Heart left ventricle (tissue), 16 donors: ENCODE results near the gene EFNB3. TPM values are rescaled to one million over a fixed set of nuclear protein-coding genes. Genes with fewer than 3 reads are reported as not detected.

Experiments used
- ATAC-seq, 4 donors: fragments of 200-7000 bp; cut with Tn5 transposase; one replicate each; pipeline ENCODE4 v1.9.1; 2020 to 2022; ENCODE audit warnings: moderate library complexity in 4 of 4, mild to moderate bottlenecking in 3 of 4, moderate number of reproducible peaks in 1 of 4
- DNase-seq, 5 donors: peaks; one replicate each; pipeline ENCODE4 v3.0.0-alpha.2; 2020
- H3K27ac ChIP-seq, 12 donors: fragments of 200-600 bp; sonication (generic) in 4 of 12; one replicate each; pipeline versions ENCODE4 v1.5.0 to v1.8.0; 2016 to 2022; ENCODE audit warnings: mild to moderate bottlenecking in 2 of 12
- H3K27me3 ChIP-seq, 9 donors: fragments of 200-600 bp; sonication (generic) in 2 of 9; one replicate each; pipeline versions ENCODE4 v1.5.1 to v1.8.0; 2016 to 2022; ENCODE audit warnings: mild to moderate bottlenecking in 3 of 9
- H3K36me3 ChIP-seq, 9 donors: fragments of 200-600 bp; sonication (generic) in 2 of 9; one replicate each; pipeline versions ENCODE4 v1.5.0 to v1.8.0; 2018 to 2022; ENCODE audit warnings: mild to moderate bottlenecking in 2 of 9
- H3K4me1 ChIP-seq, 12 donors: fragments of 200-600 bp; sonication (generic) in 4 of 12; one replicate each; pipeline versions ENCODE4 v1.5.0 to v1.8.0; 2016 to 2022; ENCODE audit warnings: mild to moderate bottlenecking in 3 of 12
- H3K4me3 ChIP-seq, 12 donors: fragments of 200-600 bp; sonication (generic) in 4 of 12; one replicate each; pipeline versions ENCODE4 v1.5.0 to v1.8.0; 2017 to 2022; ENCODE audit warnings: mild to moderate bottlenecking in 9 of 12, moderate library complexity in 4 of 12
- H3K9me3 ChIP-seq, 12 donors: fragments of 200-600 bp; sonication (generic) in 4 of 12; one replicate each; pipeline versions ENCODE4 v1.5.0 to v1.8.0; 2016 to 2022; ENCODE audit warnings: mild to moderate bottlenecking in 1 of 12
- POLR2A ChIP-seq, 2 donors: fragments of 450-650 bp; IDR thresholded peaks; one replicate each; pipeline ENCODE4 v1.6.1; 2017; ENCODE audit warnings: antibody characterized with exemption in 2 of 2, mild to moderate bottlenecking in 2 of 2, moderate library complexity in 2 of 2
- WGBS, 4 donors: extraction: QIAGEN DNeasy Blood & Tissue Kit in 2 of 4; methylation state at CpG; one replicate each; pipeline versions ENCODE4 v1.1.5 to v1.1.7; 2013 to 2018; 5-methylcytosine and 5-hydroxymethylcytosine counted together
- intact Hi-C, 10 donors: fragments of 100-400 bp; cut with DNase I; formaldehyde crosslinking; loops; one replicate each; pipeline versions ENCODE4 v1.11.1 to v1.14.2; 2022
- polyA plus RNA-seq, 2 donors: library from polyadenylated mRNA; stranded (reverse); fragments of 200-250 nt; gene quantifications; one replicate each; pipeline ENCODE4 v1.2.3, GENCODE V29; 2013
- total RNA-seq, 9 donors: library from RNA; depleted of rRNA in 2 of 9; stranded (reverse); fragments of >200 nt in 2 of 9; fragmentation: NEBNext Ultra II Directional in 3 of 9; extraction: Animal tissue kit (Norgen Biotek cat#: 25700) in 3 of 9; gene quantifications; one replicate each; pipeline versions ENCODE4 v1.1.0 to v1.2.4, GENCODE V29; 2016 to 2023
- TF ChIP-seq, protein P1 (sequence below), 12 donors: fragments of 200-600 bp; sonication (generic) in 4 of 12; IDR thresholded peaks; one replicate each; pipeline versions ENCODE4 v1.5.0 to v1.8.0; 2018 to 2022; ENCODE audit warnings: antibody characterized with exemption in 12 of 12, mild to moderate bottlenecking in 5 of 12
- donor health status: ischemic (EF 13 %, LVEDD 7.1; RV severe dilation, severe dysfunction).
- donor health status: healthy with polysubstance abuse.
- donor health status: DM: no; HTN: yes; CAD: no.
- donor health status: DM: no; HTN: no; CAD: no.
- donor health status: ischemic (EF 25% LVEDD 6.9; RV normal size, moderate dysfunction).
- donor health status: ischemic (EF 25% LVEDD 5.7; RV mildly dilated, moderate dysfunction).
- donor health status: healthy.
- donor health status: DM: yes; HTN: yes; CAD: no.
- donor health status: ischemic (EF 35%, LVEDD 5.7; RV mildly dilated, moderate dysfunction).
- donor health status: nonischemic (EF 11% LVEDD 7.7; RV severe dilation, severe dysfunction).
- donor health status: DM: yes; HTN: yes; CAD: no.
- donor health status: PGD.
- donor health status: ischemic (EF 29% LVEDD 5.4; RV normal size, mild dysfunction).
- donor health status: nonischemic (EF 23%, LVEDD 6.1; RV moderate dilation, normal function).

EFNB3 gene
- total and polyA plus RNA-seq, 11 donors = 0.10 to 4.6 (median 0.36) TPM

DNA sequence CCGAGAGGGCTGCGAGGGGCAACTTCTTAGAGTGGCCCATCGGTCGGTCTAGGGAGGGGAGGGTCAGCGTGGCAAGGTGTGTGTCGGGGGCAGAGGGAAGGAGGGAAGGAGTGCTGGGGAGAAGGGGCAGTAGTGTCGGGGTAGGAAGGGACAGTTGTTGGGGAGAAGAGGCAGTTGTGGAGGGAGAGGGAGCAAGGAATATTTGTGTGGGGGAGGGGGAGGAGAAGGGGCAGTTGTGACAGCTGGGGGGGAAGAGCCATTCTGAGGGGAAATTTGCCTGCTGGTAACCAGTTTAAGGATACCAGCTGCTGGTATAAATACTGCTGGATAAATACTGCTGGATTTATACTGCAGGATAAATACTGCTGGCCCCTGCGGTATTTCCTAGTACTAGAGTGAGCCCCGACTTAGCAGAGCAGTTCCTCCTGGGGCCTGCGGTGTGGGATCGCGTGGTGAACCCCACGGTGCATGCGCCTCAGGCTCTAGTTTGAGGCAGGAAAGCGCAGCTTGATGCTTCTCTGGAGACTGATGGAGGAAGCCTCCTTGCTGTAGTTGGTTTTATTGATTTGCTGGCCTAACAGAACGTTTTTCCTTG, 12.9 kb downstream of the EFNB3 start:
- intact Hi-C loops = loop anchor here in 1 of 10 donors (2.0 kb wide), 1 partner anchor 29 kb away; the partner anchor contains the start of gene WRAP53
- peaks cover 0 to 21% (median 8%) of the 10 kb centered on the region in 12 donors for H3K4me1 ChIP-seq
- no peak for DNase-seq
- peaks cover 0 to 50% (median 18%) of the 10 kb centered on the region in 9 donors for H3K27me3 ChIP-seq
- peak overlapping the region in 3 of 12 donors; percentile 56 to 69 (median 68) for H3K27ac ChIP-seq
- TF ChIP-seq POLR2A (IDR thresholded peaks at IDR 0.05) = no peak
- TF ChIP-seq, protein P1, sequence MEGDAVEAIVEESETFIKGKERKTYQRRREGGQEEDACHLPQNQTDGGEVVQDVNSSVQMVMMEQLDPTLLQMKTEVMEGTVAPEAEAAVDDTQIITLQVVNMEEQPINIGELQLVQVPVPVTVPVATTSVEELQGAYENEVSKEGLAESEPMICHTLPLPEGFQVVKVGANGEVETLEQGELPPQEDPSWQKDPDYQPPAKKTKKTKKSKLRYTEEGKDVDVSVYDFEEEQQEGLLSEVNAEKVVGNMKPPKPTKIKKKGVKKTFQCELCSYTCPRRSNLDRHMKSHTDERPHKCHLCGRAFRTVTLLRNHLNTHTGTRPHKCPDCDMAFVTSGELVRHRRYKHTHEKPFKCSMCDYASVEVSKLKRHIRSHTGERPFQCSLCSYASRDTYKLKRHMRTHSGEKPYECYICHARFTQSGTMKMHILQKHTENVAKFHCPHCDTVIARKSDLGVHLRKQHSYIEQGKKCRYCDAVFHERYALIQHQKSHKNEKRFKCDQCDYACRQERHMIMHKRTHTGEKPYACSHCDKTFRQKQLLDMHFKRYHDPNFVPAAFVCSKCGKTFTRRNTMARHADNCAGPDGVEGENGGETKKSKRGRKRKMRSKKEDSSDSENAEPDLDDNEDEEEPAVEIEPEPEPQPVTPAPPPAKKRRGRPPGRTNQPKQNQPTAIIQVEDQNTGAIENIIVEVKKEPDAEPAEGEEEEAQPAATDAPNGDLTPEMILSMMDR (IDR thresholded peaks at IDR 0.05) = no peak
- H3K9me3 ChIP-seq = no peaks in the 10 kb centered on the region
- no peak for ATAC-seq
- H3K4me3 ChIP-seq = peak overlapping the region; percentile 11 to 85 (median 59)
- WGBS, 4 donors = 9 to 17% (median 14%) methylated on average over 15 to 16 of the region's 16 CpGs
- H3K36me3 ChIP-seq = no peaks in the 10 kb centered on the region

DNA sequence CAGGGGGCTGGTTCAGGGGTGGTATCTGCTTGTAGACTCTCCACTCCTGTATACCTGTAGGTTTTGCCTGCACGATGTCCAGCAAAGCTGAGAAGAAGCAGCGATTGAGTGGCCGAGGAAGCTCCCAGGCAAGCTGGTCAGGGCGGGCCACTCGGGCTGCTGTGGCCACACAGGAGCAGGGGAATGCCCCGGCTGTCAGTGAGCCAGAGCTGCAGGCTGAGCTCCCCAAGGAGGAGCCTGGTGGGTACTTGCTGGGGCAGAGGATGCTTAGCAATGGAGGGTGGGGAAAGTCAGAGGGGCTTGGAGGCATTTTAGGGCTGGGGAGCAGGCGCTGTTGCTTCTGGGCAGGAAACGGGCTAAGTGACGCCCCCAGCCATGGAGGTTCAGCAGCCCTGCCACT, 14.7 kb downstream of the EFNB3 start:
- H3K27ac ChIP-seq = no peak overlapping the region
- intact Hi-C loops = no loop called here
- ATAC-seq (no peak), DNase-seq (no peak)
- H3K9me3 ChIP-seq = no peaks in the 10 kb centered on the region
- TF ChIP-seq, protein P1 (IDR thresholded peaks at IDR 0.05) = no peak
- no peak for TF ChIP-seq POLR2A (IDR thresholded peaks at IDR 0.05)
- H3K4me1 ChIP-seq = peaks cover 0 to 21% (median 8%) of the 10 kb centered on the region in 12 donors
- peaks cover 0 to 53% (median 13%) of the 10 kb centered on the region in 9 donors for H3K27me3 ChIP-seq
- H3K4me3 ChIP-seq = no peak overlapping the region
- 58 to 74% (median 72%) methylated on average over 8 to 9 of the region's 9 CpGs for WGBS, 4 donors
- no peaks in the 10 kb centered on the region for H3K36me3 ChIP-seq

DNA sequence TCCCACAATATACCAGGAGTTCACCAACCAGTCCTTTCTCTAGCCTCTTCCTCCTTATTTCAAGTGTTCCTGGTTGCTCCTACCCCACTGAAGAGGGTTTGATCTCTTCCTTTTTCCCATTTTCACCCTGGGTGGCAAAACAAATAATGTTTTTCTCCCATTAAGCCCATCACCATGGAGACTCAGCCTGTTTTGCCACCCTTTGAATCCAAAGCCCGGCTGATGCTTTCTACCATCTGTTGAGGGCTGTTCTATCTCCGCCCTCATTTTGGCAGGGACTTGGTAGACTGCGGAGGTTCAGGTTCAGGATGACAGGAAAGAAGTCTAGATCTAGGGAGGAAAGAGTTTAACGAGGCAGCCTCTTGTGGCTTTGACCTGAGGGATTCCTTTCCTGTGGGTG, 15.1 kb downstream of the EFNB3 start:
- TF ChIP-seq, protein P1 (IDR thresholded peaks at IDR 0.05) = no peak
- no peak for TF ChIP-seq POLR2A (IDR thresholded peaks at IDR 0.05)
- Histone ChIP-seq H3K4me3 (no peak overlapping the region), H3K27me3 (peaks cover 0 to 50% (median 13%) of the 10 kb centered on the region in 9 donors), H3K27ac (no peak overlapping the region), H3K36me3 (no peaks in the 10 kb centered on the region), H3K9me3 (no peaks in the 10 kb centered on the region), H3K4me1 (peaks cover 0 to 21% (median 8%) of the 10 kb centered on the region in 12 donors)
- DNase-seq (no peak), ATAC-seq (no peak)
- intact Hi-C loops = no loop called here
- WGBS, 4 donors = 50 to 59% (median 53%) methylated on average over 4 of the region's 4 CpGs

DNA sequence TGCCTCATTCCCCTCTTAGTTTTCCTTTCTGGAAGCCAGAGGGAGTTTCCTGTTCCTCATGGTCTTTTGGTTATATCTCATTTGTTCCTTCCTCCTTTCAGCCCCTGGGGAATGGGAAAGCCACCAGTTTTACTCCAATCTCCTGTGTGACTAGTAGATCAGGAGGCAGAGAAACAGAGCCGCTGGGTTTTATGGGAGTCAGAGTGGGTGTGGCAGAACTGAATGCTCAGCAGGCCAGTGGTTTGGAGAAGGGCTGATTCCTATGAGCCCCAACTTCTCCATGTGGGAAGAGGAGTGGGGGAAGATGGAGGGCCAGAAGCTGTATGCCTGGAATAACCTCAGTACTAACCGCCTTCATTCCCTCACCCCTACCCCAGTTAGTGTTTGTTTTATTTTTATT, 16.6 kb downstream of the EFNB3 start:
- TF ChIP-seq, protein P1 (IDR thresholded peaks at IDR 0.05) = no peak
- no peak for TF ChIP-seq POLR2A (IDR thresholded peaks at IDR 0.05)

More for the DNA sequence above, 16.6 kb downstream of the EFNB3 start:
- H3K27ac ChIP-seq = no peak overlapping the region
- H3K27me3 ChIP-seq = peaks cover 0 to 35% (median 5%) of the 10 kb centered on the region in 9 donors
- H3K4me1 ChIP-seq = peaks cover 0 to 15% (median 4%) of the 10 kb centered on the region in 12 donors
- intact Hi-C loops = no loop called here
- no peaks in the 10 kb centered on the region for H3K9me3 ChIP-seq
- no peak overlapping the region for H3K4me3 ChIP-seq
- no peaks in the 10 kb centered on the region for H3K36me3 ChIP-seq
- ATAC-seq (no peak), DNase-seq (no peak)
- WGBS, 4 donors = 56 to 74% (median 63%) methylated on average over 2 of the region's 2 CpGs
